ENCODE results near the gene KCNH8. TPM values are rescaled to one million over a fixed set of nuclear protein-coding genes. Genes with fewer than 3 reads are reported as not detected.
A peak's percentile ranks its signal among the peaks of the same experiment; 100 is the strongest.

KCNH8 gene
- total RNA-seq, 1 experiment from 2014 or later, result 3.7 TPM

DNA sequence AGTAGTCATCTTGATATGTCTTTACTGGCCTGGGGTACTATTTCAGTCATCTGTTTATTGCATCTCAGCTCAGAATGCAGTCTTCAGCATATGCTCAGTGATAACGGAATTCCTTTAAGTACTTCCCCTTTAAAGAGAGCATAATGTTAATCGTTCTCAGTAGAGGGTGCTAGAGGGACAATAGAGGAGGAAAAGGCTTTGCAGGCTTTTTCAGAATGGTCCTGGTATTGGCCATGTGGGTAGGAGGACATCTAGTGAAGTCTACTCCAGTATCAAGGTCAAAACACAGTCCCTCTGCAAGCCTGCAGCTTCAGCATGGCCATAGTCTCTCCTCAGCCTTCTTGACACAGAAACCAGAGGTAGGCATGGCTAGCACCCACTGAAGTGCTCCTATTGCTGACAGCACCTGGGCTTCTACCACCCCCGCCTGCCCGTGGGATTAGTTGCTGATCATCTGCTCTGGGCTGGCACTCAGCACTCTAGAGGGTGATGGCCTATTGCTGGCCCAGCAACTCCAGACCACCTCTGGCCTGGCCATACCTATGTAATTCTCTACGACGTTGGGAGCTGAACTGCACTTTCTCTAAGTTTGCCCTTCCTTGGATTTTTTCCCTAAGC is 65.4 kb downstream of the KCNH8 start:
- Histone ChIP-seq H4K5ac (ENCODE audit: insufficient read length, low read depth, low read length) (no peak overlapping the region), H2BK120ac (ENCODE audit: low read depth, low read length, poor library complexity, severe bottlenecking) (no peak overlapping the region), H3K9me3 (ENCODE audit: control insufficient read depth, low read depth, low read length) (no peaks in the 10 kb centered on the region), H2BK12ac (ENCODE audit: insufficient read length, low read depth, low read length) (no peak overlapping the region), H4K20me1 (ENCODE audit: control insufficient read depth, insufficient read depth, insufficient read length) (no peaks in the 10 kb centered on the region), H4K8ac (replicated peaks; ENCODE audit: insufficient read length, low read depth, low read length) (no peak overlapping the region), H3K4me1 (ENCODE audit: insufficient read depth, low read length) (no peaks in the 10 kb centered on the region; the same call in 1 of the 2 replicates), H3K18ac (ENCODE audit: insufficient read length, low read depth, low read length) (no peak overlapping the region), H3T11ph (ENCODE audit: low read length) (no peak overlapping the region), H3K27ac (ENCODE audit: insufficient read length, low read depth, low read length) (no peak overlapping the region), H3K9ac (ENCODE audit: extremely low read depth, insufficient read length, low read length) (no peak overlapping the region), H3K4me2 (ENCODE audit: insufficient read depth, insufficient read length, low read length) (no peak overlapping the region), H2AK5ac (ENCODE audit: insufficient read length, low read length) (no peak overlapping the region), H2AFZ (ENCODE audit: low read length) (no peak overlapping the region), H2BK5ac (ENCODE audit: insufficient read length, low read length) (no peak overlapping the region), H3K79me2 (ENCODE audit: insufficient read depth, low read length) (no peaks in the 10 kb centered on the region), H2BK15ac (ENCODE audit: low read depth, low read length) (no peak overlapping the region), H2BK20ac (ENCODE audit: low read depth, low read length, poor library complexity, severe bottlenecking) (no peak overlapping the region), H3K4ac (ENCODE audit: low read depth, low read length) (no peak overlapping the region), H3K14ac (ENCODE audit: insufficient read depth, low read length) (no peak overlapping the region), H3K27me3 (ENCODE audit: insufficient read depth, low read length) (no peaks in the 10 kb centered on the region), H4K91ac (ENCODE audit: insufficient read length, low read depth, low read length) (no peak overlapping the region), H3K56ac (ENCODE audit: insufficient read length, low read depth, low read length) (no peak overlapping the region), H3K23me2 (ENCODE audit: insufficient read length, low read depth, low read length, poor library complexity, severe bottlenecking) (no peaks in the 10 kb centered on the region), H3K79me1 (ENCODE audit: insufficient read depth, low read depth, low read length, poor library complexity, severe bottlenecking) (no peaks in the 10 kb centered on the region), H3K23ac (ENCODE audit: insufficient read length, low read depth, low read length) (no peak overlapping the region)
- no peaks in the 10 kb centered on the region for H3K36me3 Mint-ChIP-seq (ENCODE audit: insufficient read depth in 1 of 3, low read depth in 3 of 3)
- WGBS (ENCODE audit: extremely low coverage, insufficient read length, low lambda C conversion rate), result no CpG with 5 or more reads among the region's 6 CpGs
- H3K9me3 Mint-ChIP-seq, result no peaks in the 10 kb centered on the region
- TF ChIP-seq, protein P1, sequence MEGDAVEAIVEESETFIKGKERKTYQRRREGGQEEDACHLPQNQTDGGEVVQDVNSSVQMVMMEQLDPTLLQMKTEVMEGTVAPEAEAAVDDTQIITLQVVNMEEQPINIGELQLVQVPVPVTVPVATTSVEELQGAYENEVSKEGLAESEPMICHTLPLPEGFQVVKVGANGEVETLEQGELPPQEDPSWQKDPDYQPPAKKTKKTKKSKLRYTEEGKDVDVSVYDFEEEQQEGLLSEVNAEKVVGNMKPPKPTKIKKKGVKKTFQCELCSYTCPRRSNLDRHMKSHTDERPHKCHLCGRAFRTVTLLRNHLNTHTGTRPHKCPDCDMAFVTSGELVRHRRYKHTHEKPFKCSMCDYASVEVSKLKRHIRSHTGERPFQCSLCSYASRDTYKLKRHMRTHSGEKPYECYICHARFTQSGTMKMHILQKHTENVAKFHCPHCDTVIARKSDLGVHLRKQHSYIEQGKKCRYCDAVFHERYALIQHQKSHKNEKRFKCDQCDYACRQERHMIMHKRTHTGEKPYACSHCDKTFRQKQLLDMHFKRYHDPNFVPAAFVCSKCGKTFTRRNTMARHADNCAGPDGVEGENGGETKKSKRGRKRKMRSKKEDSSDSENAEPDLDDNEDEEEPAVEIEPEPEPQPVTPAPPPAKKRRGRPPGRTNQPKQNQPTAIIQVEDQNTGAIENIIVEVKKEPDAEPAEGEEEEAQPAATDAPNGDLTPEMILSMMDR (conservative IDR thresholded peaks at IDR 0.05), result peak; percentile 56
- H3K27ac Mint-ChIP-seq, result no peak overlapping the region
- no peaks in the 10 kb centered on the region for H3K27me3 Mint-ChIP-seq (ENCODE audit: low read depth)
- peak; percentile 31 for DNase-seq
- peaks cover 6 to 8% of the 10 kb centered on the region in 2 experiments; a peak in 3 of 4 replicates for H3K4me1 Mint-ChIP-seq
- H3K4me3 Mint-ChIP-seq, result no peak overlapping the region
